Activated CD8-positive, alpha-beta memory T cell treated with anti-CD3 and anti-CD28 coated beads for 24 hours (primary cell): ENCODE measurements around the gene ITGA2.
A peak's percentile ranks its signal among the peaks of the same experiment; 100 is the strongest.
"Not testable (repeated sequence)": the region's sequence is repeated elsewhere in the genome, so short reads cannot be mapped to it uniquely, and the experiment has no call there.

Source experiments
- DNase-seq: peaks from one replicate; pipeline ENCODE4 v3.0.0-alpha.2; 2020

ITGA2 gene

DNA sequence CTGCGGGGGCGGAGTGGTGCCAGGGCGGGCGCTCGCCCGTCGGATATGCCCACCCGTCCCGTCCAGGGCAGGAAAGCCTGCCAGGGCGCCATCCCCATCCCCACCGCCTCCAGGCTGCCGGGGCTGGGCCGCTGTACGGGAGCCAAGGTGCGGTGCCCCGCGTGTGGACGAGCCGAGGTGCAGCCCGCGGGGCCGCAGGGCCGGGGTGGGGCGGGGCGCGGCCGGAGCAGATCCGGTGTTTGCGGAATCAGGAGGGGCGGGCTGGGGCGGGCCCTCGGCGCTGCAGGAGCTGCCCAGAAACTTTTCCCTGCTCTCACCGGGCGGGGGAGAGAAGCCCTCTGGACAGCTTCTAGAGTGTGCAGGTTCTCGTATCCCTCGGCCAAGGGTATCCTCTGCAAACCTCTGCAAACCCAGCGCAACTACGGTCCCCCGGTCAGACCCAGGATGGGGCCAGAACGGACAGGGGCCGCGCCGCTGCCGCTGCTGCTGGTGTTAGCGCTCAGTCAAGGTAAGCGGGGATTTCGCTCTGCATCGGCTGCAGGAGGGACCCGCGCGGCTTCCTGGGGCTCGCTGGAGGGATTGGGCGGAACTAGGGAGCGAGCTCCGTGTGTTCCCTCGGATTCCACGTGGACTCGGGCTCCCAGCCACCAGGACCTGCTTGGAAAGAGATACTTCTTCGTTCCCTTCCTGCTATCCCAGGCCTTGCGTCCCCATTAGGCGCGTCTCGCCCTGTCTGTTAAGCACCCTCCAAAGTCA lies at the start of gene ITGA2:
Gene ITGA2 (plus strand): TSS at position 328 of the 756 bp plus-strand sequence. CDS start 117 bp downstream, at position 445.
- peak; percentile 75 for DNase-seq

DNA sequence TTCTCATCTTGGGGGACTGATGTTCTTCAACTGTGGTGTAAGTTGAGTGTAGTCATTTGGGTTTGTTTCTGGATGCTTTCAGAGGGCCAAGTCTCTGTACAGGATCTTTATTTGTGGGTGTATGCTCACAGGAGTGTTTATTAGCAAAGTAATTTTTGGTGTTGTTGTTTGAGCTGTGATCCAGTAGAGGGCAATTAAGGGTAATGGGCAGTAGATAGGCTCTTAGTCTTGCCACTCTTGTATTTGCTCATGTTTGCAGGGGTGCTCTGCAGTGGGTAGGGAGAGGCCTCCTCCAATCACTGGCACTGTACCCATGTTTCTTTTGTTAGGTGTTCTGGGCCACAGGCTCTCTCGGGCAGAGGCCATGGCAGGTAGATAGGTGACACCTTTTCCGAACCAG lies 45.9 kb upstream of the ITGA2 start:
- DNase-seq = no peak

DNA sequence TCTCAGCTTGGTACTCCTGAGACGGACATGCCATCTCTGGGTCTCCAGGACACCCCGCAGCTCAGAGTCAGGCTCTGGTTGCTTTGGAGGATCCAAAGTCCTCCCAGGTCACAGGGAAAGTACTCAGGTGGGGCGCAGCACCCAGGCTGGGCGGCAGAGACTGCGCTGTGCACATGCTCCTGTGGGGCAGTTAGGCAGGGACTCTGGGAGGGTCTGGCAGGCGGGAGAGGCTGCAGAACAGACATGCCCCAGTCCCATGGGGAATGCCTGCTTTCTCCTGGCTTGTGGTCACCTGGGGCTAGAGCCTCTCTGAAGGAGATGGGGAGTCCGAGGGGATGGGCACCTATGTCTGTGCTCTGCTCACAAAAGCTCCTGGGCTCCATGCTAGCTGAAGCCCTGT lies 45.3 kb upstream of the ITGA2 start:
- DNase-seq = no peak

DNA sequence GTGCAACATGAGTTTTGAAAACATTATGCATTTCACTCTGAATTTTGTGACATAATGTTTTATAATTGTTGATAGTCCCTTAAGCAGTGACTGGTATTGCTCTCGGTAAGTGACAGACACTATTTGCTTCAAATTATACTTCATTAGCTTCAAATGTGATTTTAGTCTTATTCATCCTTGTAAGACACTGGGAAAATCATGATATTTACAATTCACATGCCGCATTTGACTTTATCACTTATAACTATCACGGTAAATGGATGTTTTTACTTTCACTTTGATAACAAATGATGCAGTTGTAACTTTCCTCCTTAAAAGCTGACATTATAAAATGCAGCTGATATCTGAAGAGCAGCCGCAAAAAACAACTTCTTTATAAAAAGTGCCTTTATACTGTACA lies 44.1 kb upstream of the ITGA2 start:
- no peak for DNase-seq

DNA sequence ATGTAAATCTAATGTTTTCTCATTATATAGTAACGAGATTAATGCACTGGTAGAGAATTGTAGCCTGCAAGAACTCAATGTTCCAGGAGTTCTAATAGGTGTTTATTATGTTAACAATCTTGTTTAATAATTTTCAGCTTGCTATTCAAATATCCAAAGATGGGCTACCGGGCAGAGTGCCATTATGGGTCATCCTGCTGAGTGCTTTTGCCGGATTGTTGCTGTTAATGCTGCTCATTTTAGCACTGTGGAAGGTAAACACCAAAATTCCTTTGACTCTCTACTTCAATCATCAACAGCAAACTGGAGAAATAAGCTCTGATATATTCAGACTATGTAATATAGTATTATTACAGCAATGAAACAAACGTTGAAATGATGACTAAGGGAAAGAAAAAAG lies 41.9 kb upstream of the ITGA2 start:
- no peak for DNase-seq

DNA sequence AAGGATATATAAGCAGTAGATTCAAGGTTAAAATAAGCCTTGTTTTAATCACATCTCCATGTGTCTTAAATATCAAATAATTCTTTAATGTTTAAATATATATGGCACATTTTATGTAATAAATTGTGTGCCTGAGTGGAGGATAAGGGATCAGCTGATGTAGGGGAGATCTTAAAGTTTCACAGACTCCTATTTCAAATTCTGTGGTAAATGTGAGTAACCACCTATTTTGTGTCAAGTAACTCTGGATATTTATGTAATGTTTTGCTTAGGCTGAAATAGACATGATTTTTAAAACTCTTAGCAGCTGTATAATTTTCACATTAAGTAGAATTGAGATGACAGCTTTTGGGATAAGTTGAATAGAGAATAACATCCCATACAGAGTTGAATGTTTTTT lies 41.3 kb upstream of the ITGA2 start:
- DNase-seq = no peak

DNA sequence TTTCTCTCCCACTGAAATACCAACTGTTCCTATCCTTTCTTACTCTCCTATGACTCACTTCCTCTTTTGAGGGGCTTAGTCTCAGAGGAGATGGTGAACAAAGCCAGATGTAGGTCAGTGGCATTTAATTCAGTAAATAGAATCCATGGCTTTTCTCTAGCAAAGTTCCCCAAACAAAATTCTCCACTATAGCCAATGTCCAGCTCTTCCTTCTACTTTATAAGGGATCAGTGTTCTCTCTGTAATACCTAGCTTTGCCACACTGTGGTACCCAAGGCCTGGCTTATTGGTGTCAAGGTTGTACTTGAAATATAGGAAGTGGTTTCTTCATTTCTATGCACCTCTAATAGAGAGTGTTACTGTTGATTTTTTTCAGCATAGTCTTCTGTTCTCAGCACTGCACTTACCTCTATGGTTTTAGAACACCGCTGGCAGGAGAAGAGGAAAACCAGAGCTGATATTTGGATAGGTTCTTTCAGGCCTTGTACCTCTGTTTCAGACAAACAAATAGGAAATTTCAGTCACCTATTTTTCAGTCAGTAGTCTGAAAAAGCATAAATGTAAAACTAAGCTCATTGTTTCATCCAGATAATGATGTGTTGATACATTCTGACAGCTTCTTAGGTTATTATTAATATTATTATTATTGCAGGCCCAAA lies 40.6 kb upstream of the ITGA2 start:
- peak; percentile 64 for DNase-seq

DNA sequence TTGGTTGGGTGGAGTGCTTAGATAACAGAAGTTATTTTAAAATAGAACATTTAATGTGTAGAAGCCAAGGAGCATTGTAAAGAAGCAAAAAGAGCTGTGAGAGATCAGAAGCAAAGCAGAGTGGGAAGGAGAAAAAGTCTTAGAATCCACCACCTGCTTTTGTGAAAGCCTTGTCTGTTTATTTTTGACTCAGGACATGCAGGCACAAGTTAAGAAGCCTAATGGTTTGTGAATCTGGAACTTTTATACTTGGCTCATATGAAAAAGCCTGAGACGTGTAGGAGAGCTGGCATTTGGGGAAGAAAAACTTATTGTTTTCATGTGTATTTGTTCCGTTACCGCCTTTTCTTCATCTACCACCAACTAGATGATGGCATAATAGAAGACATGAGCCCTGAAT lies 38.5 kb upstream of the ITGA2 start:
- DNase-seq = no peak

DNA sequence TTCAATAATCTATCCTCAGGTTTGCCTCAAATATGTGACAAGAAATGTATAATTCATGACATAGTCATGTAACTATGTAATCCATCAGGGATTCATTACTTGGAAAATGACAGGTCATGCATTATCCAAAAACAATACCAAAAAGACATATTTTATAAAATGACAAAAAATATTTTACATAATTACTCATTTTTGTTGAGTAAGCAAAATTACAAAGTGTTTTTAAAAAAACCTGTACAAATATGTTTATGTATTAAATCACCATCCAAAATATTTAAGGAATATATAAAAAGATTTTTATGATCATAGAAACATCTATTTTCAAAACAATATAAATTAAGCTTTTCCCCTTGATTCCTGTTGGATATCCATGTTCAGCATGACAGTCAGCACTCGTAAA lies 36.7 kb upstream of the ITGA2 start:
- no peak for DNase-seq

DNA sequence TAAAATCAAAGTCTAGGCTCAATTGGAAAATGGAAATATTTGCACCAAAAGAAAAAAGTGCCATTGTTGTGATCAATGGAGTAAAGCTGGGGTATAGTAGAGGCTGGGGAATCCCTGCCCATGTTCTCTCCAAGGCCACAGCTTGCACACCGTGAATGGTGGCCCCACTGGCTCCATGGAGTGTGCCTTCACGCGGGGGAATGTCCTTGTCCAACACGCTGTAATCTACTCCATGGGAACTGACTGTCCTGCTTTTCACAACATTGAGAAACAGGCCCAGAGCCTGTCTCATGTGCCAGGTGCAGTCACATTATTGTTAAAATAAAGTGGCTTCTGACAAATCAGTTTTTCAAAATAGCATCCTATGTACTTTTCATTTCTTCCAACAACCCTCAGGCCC lies 33.1 kb upstream of the ITGA2 start:
- no peak for DNase-seq

DNA sequence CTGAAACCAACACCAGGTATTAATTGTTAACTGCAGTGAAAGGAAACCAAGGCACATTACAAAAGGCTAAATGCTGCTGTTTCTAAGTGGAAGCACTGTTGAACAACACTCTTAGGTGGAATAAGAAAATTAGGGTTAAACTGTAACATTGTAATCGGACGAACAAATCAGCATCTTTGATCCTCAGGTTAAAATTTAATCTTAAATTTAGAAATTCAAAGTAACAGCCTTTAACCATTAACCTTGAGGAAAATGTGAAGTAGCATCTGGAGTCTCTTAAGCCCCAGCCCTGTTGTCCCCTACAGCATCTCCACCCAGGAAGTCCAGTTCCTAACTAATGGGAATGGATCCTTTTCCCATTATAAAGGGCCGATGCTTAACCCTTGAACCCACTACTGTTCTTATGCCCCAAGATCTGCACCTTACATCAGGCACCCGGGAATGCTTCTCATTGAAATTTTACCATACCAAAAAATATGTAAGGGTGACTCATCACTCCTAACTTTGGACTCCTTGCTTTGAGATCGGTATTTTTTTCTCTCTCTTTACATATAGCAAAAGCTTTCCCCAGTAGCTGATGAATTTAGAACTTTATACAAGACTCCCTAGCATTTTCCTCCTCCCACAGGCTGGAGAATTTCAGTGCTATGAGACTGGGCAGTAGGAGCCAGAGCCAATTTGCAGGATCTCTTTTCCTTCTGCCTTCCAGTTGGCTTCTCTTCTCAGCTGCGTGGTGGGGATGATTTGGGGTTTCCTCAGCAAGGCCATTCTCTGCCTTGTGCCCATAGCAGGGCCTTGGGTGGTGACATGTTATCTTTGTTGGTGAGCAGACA lies 32.0 kb upstream of the ITGA2 start:
- no peak for DNase-seq

DNA sequence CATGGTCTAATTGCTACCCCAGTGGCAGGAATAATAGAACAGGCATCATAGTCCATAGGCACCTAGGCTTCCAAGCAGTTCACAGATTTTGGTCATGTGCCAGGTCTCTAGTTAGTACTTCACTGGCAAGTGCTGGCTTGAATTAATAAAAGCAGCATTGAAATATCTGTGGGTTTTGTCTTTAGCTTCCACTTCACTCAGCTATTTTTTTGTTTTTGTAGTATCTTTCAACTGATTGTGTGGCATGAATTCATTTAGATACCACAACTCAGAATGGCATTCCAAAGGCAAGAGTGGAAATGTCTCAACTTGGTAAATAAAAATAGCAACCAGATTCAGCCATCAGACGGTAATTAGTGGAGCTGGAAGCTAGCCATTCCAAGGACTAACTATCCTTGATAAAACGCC lies 27.9 kb upstream of the ITGA2 start:
- no peak for DNase-seq

DNA sequence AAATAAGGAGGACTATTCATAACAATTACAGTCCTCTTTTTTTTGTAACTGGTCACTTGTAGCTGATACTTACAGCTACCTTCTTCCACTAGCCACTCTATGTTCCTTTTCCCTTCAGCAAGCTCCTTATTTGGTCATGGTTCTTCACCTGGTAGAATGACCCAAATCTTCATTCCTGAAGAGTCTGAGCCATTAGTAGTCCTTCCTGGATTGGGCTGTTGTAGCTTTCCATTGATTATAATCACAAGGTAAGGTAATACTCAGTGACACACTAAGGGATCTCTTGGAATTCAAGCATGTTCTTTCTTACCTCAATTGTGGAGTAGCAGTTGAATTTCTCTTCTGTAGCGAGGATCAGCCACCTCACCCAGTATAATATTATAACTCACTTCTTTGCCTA lies 25.5 kb upstream of the ITGA2 start:
- no peak for DNase-seq

DNA sequence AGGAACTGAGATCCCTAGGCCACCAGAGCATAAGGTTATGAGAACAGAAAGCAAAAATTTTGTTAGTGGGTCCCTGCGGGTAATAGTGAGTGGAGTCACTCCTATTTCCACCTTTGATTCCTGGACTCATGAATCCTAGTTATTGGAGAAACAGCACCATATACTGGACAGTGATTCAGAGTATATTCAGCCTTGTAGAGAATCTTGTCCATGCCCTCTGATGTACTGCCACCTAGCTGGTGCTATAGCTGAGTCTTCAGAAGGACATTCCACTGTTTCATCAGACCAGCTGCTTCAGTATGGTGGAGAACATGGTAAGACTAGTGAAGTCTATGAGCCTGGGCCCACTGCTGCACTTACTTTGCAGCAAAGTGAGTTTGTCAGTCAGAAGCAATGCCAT lies 25.0 kb upstream of the ITGA2 start:
- DNase-seq = no peak

DNA sequence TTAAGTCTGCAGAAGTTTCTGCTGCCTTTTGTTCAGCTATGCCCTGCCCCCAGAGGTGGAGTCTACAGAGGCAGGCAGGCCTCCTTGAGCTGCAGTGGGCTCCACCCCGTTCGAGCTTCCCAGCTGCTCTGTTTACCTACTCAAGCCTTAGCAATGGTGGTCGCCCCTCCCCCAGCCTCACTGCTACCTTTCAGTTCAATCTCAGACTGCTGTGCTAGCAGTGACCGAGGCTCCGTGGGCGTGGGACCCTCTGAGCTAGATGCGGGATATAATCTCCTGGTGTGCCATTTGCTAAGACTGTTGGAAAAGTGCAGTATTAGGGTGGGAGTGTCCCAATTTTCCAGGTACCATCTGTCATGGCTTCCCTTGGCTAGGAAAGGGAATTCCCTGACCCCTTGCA lies 13.0 kb upstream of the ITGA2 start:
- not testable (repeated sequence) for DNase-seq

DNA sequence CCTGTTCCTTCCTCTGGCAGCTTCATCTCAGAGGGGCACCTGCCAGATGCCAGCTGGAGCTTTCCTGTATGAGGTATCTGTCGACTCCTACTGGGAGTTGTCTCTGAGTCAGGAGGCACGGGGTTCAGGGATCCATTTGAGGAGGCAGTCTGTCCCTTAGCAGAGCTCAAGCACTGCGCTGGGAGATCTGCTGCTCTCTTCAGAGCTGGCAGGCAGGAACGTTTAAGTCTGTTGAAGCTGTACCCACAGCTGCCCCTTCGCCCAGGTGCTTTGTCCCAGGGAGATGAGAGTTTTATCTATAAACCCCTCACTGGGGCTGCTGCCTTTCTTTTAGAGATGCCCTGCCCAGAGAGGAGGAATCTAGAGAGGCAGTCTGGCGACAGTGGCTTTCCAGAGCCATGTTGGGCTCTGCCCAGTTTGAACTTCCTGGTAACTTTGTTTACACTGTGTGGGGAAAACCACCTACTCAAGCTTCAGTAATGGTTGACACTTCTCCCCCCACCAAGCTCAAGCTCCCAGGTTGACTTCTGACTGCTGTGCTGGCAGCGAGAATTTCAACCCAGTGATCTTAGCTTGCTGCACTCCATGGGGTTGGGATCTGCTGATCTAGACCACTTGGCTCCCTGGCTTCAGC lies 11.8 kb upstream of the ITGA2 start:
- no peak for DNase-seq

DNA sequence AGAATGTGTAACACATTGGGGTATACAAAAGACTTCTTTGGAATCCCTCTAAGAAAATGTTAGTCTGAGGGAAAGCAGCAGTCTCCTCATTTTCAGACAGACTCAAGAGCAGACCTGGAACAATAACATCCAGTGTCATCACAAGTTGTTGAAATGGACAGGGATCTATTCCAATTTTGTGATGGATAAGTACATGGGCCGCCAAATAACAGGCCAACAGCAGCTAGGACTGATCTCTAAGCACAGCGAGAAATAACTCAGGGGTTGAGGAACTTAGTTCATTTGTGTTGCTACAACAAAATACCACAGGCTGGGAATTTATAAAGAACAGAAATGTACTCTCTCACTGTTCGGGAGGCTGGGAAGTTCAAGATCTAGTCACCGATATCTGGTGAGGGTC lies 7.6 kb upstream of the ITGA2 start:
- DNase-seq = no peak

DNA sequence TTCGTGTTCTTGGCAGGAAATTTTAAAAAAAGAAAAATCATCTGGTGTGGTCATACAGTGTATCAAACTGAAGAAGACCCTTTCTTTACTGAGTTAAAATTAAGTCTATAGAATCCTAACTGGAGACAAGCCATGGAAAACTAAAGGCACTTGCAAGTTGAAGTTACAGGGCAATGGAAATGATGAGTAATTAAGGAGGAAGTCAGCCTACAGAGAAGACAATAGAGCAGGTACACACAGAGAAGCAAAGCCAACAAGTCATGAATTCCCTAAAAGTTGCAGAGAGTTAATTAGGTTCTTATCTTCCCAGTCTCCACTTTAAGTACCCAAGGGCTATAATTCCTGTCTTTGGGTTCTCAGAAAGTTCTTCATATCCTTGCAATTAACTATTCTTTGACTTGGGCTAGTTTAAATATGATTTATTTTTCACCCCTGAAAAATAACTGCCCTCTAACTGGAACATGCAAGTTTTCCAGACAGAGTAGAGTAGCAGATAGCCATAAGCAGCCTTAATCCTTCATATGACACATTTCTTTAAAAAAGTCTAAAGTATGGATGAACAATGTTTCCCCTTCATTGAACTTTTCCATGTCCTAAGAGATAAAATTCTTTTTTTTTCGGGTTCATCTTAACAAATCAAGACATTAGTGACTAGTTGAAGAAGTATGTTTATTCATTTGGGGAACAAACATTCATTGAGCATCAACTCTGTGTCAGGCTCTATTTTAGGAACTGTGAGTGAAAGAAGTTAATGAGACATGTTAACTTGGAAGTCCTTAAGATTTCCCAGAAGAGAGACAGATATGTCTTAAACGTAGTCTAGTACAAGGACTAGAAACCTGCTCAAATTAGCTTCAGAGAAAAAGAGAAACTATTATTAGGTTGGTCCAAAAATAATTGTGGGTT lies 5.2 kb upstream of the ITGA2 start:
- DNase-seq = no peak

DNA sequence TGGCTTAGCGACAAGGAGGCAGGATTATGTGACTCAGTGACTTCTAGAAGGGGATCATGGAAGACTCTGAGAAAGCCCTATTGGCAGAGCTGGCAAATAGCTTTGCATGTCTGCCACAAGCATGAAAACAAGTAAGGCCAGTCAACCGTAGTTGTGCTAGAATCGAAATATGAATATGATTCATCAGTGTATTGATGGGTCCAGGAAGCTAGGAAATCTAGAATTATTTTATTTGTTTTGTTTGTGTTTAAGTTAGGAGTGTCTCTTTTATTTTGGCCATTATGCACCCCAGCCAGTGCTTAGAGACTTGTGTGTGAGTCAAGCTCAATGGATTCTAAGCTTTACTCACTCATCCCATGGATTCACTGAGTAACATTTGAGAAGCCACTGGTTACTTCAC lies 3.8 kb upstream of the ITGA2 start:
- DNase-seq = no peak

DNA sequence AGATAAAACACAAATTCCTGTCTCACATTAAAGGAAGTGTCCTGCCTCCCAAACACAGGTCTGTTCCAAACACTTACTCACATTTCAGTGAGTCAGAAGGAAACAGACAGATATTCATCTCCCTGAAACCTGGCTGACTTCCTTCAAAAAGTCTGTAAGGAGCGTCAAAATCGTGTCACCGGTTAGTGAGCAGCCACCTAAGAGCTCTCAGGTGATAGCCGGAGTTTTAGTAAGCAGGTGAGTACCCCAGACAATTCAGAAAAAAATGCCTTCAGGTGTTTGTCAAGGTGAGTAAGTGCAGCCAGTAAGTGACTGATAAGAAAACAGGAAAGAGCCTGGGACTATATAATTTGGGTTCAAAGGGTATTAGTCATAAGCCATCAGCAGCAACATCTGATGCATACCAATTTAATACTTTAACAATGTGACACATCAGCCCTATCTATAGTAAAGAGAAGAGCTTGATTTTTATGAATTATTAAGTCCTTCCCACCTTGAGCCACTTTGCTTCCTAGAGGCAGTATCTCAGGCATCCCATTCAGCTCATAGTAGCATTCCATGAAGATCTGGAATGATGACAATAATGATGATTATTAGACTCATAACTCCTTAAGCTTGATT lies 1.3 kb upstream of the ITGA2 start:
- no peak for DNase-seq

DNA sequence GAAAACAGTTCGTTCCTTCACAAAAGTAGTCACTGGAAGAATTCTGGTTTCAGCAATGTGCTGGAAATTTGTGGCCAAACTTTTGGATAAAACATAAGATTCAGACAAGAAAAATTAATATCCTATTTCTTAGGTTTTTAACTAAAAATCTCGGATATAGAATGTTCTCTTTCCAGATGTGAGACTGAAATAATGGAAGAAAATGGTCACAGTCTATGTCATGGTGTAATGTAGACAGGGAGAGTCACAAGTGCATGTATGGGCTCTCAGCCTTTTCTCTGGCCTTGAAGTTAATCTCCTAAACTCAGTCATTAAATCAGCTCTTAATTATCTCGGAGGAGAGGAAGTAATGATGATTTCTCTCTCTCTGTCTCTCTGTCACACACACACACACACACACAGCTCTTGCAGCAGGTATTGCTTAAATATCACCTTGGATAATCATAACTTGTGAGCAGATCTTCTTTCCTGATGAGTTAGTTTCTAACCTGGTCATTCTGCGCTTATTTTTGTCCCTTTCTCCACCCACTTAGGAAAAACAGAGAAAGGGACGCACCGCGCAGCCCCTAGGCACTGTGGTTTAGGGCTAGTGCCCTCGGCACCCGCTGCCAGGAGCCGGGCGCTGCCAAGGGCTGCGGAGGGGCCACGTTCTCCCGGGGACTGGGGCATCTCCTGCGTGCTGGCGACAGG lies 672 bp upstream of the ITGA2 start:
- DNase-seq = no peak
